Measurements from ENCODE around the gene SCAF4.

Gene SCAF4

DNA sequence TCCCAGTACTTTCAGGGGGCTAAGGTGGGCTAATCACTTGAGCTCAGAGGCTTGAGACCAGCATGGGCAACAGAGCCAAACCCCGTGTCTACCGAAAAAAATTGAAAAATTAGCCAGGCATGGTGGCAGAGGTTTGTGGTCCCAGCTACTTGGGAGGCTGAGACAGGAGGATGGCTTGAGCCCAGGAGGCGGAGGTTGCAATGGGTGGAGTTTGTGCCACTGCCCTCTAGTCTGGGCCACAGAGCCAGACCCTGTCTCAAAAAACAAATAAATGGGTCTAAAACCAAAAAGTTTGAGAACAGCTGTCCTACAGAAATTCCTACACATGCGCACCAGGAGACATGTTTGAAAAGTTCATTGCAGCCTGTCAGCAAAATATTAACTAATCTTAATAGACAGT lies 5.5 kb downstream of the SCAF4 start:
- TF ChIP-seq, protein P1, sequence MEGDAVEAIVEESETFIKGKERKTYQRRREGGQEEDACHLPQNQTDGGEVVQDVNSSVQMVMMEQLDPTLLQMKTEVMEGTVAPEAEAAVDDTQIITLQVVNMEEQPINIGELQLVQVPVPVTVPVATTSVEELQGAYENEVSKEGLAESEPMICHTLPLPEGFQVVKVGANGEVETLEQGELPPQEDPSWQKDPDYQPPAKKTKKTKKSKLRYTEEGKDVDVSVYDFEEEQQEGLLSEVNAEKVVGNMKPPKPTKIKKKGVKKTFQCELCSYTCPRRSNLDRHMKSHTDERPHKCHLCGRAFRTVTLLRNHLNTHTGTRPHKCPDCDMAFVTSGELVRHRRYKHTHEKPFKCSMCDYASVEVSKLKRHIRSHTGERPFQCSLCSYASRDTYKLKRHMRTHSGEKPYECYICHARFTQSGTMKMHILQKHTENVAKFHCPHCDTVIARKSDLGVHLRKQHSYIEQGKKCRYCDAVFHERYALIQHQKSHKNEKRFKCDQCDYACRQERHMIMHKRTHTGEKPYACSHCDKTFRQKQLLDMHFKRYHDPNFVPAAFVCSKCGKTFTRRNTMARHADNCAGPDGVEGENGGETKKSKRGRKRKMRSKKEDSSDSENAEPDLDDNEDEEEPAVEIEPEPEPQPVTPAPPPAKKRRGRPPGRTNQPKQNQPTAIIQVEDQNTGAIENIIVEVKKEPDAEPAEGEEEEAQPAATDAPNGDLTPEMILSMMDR (IDR thresholded peaks at IDR 0.05; ENCODE audit: low read depth, low read length, missing control alignments) = no peak
- no peak overlapping the region for H3K4me3 ChIP-seq (replicated peaks; ENCODE audit: low read depth, low read length)
- DNase-seq (ENCODE audit: extremely low read depth, low read depth) = no peak

DNA sequence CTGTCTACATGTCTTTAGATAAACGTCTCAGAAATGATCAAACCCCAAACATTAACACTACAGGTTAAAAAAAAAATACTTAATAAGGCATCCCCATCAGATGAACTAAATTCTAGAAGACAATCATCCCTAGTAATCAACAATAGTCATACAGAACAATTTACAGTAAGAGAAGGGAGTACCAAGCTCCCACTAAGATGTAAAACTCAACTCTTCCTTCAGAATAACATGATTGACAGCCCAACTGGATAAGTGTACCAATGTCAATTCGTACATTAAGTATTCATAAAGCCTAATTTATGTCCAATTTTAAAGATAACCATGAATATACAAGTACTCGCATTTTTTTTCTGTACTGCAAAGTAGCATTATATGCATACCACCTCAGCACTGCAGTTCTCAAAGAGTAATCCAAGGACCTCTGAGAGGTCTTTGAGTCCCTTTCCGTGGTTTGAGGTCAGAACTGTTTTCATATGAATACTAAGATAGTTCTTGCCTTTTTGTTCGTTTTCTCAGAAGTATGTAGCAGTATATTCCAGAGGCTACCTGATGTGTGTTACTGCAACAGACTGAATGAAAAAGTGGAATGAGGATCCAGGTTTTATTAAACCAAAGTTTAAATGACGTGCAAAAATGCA lies 6.6 kb downstream of the SCAF4 start:
- DNase-seq (ENCODE audit: extremely low read depth, low read depth) = no peak
- TF ChIP-seq, protein P1 (IDR thresholded peaks at IDR 0.05; ENCODE audit: low read depth, low read length, missing control alignments) = no peak
- no peak overlapping the region for H3K4me3 ChIP-seq (replicated peaks; ENCODE audit: low read depth, low read length)

GRCh38 chr21:31724552-31724951 lies 7.4 kb downstream of the SCAF4 start:
- H3K4me3 ChIP-seq (replicated peaks; ENCODE audit: low read depth, low read length) = no peak overlapping the region
- TF ChIP-seq, protein P1 (IDR thresholded peaks at IDR 0.05; ENCODE audit: low read depth, low read length, missing control alignments) = no peak
- no peak for DNase-seq (ENCODE audit: extremely low read depth, low read depth)

DNA sequence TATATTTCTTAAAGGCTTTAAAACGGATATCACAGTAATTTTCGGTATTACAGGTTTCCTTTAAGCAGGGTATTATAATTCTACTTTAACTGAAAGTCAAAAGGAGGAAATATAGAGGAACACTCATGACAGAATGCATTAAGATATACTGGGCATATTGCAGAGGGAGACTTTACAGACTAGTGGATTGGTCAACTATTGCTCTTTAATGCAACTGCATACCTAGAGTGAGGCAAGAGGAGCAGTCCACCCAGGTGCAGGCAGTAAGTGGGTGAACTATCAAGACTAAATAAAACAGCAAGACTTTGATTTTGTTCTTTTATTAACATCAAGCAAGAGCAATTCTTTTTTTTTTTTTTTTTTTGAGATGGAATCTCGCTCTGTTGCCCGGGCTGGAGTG lies 10.5 kb downstream of the SCAF4 start:
- TF ChIP-seq, protein P1 (IDR thresholded peaks at IDR 0.05; ENCODE audit: low read depth, low read length, missing control alignments) = no peak
- no peak for DNase-seq (ENCODE audit: extremely low read depth, low read depth)

GRCh38 chr21:31720739-31721138 lies 11.2 kb downstream of the SCAF4 start:
- TF ChIP-seq, protein P1 (IDR thresholded peaks at IDR 0.05; ENCODE audit: low read depth, low read length, missing control alignments) = no peak
- no peak for DNase-seq (ENCODE audit: extremely low read depth, low read depth)
- H3K4me3 ChIP-seq (replicated peaks; ENCODE audit: low read depth, low read length) = no peak overlapping the region

More for the DNA sequence above, 10.5 kb downstream of the SCAF4 start:
- no peak overlapping the region for H3K4me3 ChIP-seq (replicated peaks; ENCODE audit: low read depth, low read length)

GRCh38 chr21:31720330-31720729 lies 11.6 kb downstream of the SCAF4 start:
- DNase-seq (ENCODE audit: extremely low read depth, low read depth) = no peak
- no peak overlapping the region for H3K4me3 ChIP-seq (replicated peaks; ENCODE audit: low read depth, low read length)
- TF ChIP-seq, protein P1 (IDR thresholded peaks at IDR 0.05; ENCODE audit: low read depth, low read length, missing control alignments) = no peak

- TF ChIP-seq, protein P1 (IDR thresholded peaks at IDR 0.05; ENCODE audit: low read depth, low read length, missing control alignments) = no peak
- DNase-seq (ENCODE audit: extremely low read depth, low read depth) = no peak
- no peak overlapping the region for H3K4me3 ChIP-seq (replicated peaks; ENCODE audit: low read depth, low read length)
Measured at GRCh38 chr21:31716106-31716505, 15.8 kb downstream of the SCAF4 start.
